ENCODE data around the gene STX19.

The STX19 gene

GRCh38 chr3:94008253-94008652 is 20.1 kb downstream of the STX19 start:
- TF ChIP-seq, protein P1, sequence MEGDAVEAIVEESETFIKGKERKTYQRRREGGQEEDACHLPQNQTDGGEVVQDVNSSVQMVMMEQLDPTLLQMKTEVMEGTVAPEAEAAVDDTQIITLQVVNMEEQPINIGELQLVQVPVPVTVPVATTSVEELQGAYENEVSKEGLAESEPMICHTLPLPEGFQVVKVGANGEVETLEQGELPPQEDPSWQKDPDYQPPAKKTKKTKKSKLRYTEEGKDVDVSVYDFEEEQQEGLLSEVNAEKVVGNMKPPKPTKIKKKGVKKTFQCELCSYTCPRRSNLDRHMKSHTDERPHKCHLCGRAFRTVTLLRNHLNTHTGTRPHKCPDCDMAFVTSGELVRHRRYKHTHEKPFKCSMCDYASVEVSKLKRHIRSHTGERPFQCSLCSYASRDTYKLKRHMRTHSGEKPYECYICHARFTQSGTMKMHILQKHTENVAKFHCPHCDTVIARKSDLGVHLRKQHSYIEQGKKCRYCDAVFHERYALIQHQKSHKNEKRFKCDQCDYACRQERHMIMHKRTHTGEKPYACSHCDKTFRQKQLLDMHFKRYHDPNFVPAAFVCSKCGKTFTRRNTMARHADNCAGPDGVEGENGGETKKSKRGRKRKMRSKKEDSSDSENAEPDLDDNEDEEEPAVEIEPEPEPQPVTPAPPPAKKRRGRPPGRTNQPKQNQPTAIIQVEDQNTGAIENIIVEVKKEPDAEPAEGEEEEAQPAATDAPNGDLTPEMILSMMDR (IDR thresholded peaks at IDR 0.05; ENCODE audit: insufficient read depth, missing control alignments), result no peak
- no peak for DNase-seq (ENCODE audit: insufficient read length, low spot score)
- no peak for FAIRE-seq

GRCh38 chr3:94004301-94004910 is 24.0 kb downstream of the STX19 start:
- TF ChIP-seq, protein P1 (IDR thresholded peaks at IDR 0.05; ENCODE audit: insufficient read depth, missing control alignments), result peak; percentile 93
- FAIRE-seq (no peak), DNase-seq (ENCODE audit: insufficient read length, low spot score) (no peak)

DNA sequence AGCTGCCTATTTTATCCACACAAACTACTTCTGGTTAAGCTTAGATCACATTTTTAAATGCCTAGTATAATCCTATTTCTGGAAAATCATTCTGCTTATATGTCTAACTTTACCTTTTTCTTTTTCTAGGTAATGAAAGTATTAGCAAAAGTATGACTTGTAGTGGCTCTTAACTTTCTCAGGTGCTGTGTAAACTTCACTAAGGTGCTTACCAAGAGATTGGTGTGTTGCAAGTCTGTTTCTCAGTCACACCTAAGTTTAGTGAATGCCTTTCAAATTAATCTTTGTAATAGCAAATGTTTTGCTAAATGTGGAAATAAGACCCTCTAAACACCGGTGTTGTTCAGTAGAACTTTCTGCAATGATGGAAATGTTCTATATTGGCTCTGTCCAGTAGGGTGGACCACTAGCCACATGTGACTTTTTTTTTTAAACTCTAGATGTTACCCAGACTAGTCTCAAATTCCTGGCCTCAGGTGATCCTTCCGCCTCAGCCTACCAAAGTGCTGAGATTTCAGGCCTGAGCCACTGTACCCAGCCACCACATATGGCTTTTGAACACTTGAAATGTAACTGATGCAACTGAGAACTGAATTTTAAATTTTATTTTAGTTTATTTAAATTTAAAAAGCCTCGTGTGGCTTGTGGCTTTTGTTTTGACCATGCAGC is 26.4 kb downstream of the STX19 start:
- DNase-seq (ENCODE audit: insufficient read length, low spot score), result no peak
- no peak for FAIRE-seq
- TF ChIP-seq, protein P1 (IDR thresholded peaks at IDR 0.05; ENCODE audit: insufficient read depth, missing control alignments), result no peak

DNA sequence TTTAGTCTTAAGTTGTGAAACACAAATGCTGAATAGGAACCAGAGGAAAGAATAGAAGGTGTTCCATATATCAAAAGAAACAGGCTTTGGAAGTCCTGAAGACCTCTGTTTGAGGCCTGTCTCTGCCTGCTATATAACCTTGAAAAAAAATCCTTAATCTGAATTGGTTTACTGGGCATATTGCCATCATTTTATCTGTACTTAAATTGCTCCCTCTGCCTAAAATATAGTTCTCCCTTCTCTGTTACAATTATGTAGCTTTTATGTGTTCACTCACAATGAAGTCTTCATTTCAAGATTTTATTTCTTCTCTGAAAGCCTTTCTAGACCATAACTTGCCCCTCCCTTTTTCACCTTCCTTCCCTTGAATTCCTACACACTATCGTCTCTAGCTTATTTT is 27.2 kb downstream of the STX19 start:
- TF ChIP-seq, protein P1 (IDR thresholded peaks at IDR 0.05; ENCODE audit: insufficient read depth, missing control alignments), result no peak
- DNase-seq (ENCODE audit: insufficient read length, low spot score), result no peak
- FAIRE-seq, result no peak

GRCh38 chr3:93994056-93994455 is 34.3 kb downstream of the STX19 start:
- DNase-seq (ENCODE audit: insufficient read length, low spot score) (no peak), FAIRE-seq (no peak)
- TF ChIP-seq, protein P1 (IDR thresholded peaks at IDR 0.05; ENCODE audit: insufficient read depth, missing control alignments), result no peak

DNA sequence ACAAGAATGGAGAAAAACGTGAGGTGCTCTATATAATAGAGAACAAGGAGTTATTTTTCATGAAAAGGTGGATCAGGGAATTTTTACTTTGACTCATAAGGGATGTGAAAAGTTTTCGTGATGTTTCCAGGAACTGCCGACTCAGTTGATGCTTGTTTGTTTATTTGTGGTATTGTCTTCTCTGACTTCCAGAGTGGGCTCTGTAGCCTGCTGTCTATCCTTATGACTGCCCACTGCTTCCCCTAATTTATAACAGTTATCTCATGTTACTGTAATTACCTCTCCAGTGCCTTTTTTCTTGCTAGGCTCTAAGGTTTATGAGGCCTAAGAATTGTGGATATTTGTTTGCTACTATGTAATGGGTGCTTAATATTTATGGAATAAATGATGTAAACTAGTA is 36.2 kb downstream of the STX19 start:
- TF ChIP-seq, protein P1 (IDR thresholded peaks at IDR 0.05; ENCODE audit: insufficient read depth, missing control alignments), result no peak
- no peak for DNase-seq (ENCODE audit: insufficient read length, low spot score)
- FAIRE-seq, result no peak

GRCh38 chr3:93991631-93992030 is 36.8 kb downstream of the STX19 start:
- FAIRE-seq, result no peak
- TF ChIP-seq, protein P1 (IDR thresholded peaks at IDR 0.05; ENCODE audit: insufficient read depth, missing control alignments), result no peak
- DNase-seq (ENCODE audit: insufficient read length, low spot score), result no peak
